Mesothelial cell of epicardium (in vitro differentiated cells): ENCODE measurements around the gene CFAP46. TPM values are rescaled to one million over a fixed set of nuclear protein-coding genes. Genes with fewer than 3 reads are reported as not detected.

ENCODE experiments used
- DNase-seq, 2 experiments: peaks; one replicate each; pipeline ENCODE4 v3.0.0; 2021; ENCODE audit warnings: low spot score in 2 of 2; ENCODE audit not compliant: unreplicated experiment in 2 of 2
- H3K27ac Mint-ChIP-seq: 2 replicates; pipeline ENCODE4 v1.8.0; 2021; ENCODE audit warnings: mixed read lengths
- H3K27me3 Mint-ChIP-seq: 2 replicates; pipeline ENCODE4 v1.8.0; 2021; ENCODE audit warnings: low read depth, mixed read lengths
- H3K36me3 Mint-ChIP-seq: 2 replicates; pipeline ENCODE4 v1.8.0; 2021; ENCODE audit warnings: mixed read lengths
- H3K4me1 Mint-ChIP-seq: 2 replicates; pipeline ENCODE4 v1.8.0; 2021; ENCODE audit warnings: mixed read lengths
- H3K4me3 Mint-ChIP-seq: 2 replicates; pipeline ENCODE4 v1.8.0; 2021; ENCODE audit warnings: mild to moderate bottlenecking, moderate library complexity, mixed read lengths
- H3K9me3 Mint-ChIP-seq: 2 replicates; pipeline ENCODE4 v1.8.0; 2021; ENCODE audit warnings: mixed read lengths
- CTCF ChIP-seq: fragments of 200-600 bp; sonication (generic); IDR thresholded peaks from one replicate; pipeline ENCODE4 v1.5.0; 2021; ENCODE audit warnings: antibody characterized with exemption; ENCODE audit not compliant: unreplicated experiment
- total RNA-seq: library from RNA; stranded (reverse); gene quantifications from 3 replicates; pipeline ENCODE4 v1.2.1, GENCODE V29; 2021

CFAP46 gene
- total RNA-seq, 1 donor from 2014 or later, result 3.1 TPM

DNA sequence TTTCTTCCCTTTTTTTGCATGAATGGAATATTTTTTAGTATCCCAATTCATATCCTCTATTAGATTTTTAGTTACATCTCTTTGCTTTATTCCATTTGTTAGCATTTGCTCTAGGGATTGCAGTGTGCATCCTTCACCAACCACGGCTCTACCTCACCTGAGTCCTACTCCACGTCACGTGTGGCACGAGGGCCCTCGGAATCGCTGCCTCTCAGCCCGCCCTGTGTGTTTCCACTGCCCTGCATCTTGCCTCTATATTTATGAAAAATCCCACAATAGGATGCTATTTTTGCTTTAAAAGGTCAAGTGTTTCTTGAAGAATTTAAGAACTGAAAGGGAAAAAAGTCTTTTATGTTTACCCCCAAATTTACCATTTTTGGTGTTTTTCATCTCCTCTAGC lies 41.0 kb downstream of the CFAP46 start:
- Mint-ChIP-seq H3K4me1 (no peaks in the 10 kb centered on the region), H3K36me3 (no peaks in the 10 kb centered on the region), H3K9me3 (peaks cover 37% of the 10 kb centered on the region), H3K27ac (no peak overlapping the region), H3K27me3 (peaks cover 39% of the 10 kb centered on the region), H3K4me3 (no peak overlapping the region)
- no peak for DNase-seq
- TF ChIP-seq CTCF, result no peak

DNA sequence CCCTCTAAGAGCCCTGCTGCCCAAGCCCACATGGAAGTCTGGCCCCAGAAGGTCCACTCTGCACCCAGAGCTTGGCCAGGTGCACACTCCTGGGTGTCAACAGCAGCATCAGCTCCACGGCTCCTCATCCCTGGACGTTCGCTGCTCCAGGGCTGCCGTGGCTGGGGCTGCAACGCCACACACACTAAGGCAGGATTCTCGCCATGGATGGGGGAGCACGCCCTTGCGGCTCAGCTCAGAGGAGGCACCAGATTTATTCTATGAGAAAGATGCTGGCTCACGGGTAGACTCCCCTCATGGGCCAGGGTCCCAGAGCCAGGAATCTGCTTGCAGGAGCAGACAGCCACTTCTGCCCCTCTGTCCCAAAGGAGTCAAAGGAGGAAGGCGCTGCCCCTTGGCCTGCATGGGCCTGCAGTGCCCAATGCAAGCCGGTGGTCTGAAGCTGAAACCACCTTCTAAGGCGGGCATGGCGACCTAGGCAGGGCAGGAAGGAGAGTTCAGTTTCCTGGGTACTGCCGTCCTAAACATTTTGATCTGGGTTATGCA lies 42.1 kb downstream of the CFAP46 start:
- no peak for TF ChIP-seq CTCF
- DNase-seq, result no peak
- Mint-ChIP-seq H3K9me3 (peaks cover 35% of the 10 kb centered on the region), H3K4me3 (no peak overlapping the region), H3K27me3 (peaks cover 41% of the 10 kb centered on the region), H3K36me3 (no peaks in the 10 kb centered on the region), H3K4me1 (no peaks in the 10 kb centered on the region), H3K27ac (no peak overlapping the region)

- TF ChIP-seq CTCF, result no peak
- peaks cover 29% of the 10 kb centered on the region for H3K9me3 Mint-ChIP-seq
- no peaks in the 10 kb centered on the region for H3K4me1 Mint-ChIP-seq
- H3K36me3 Mint-ChIP-seq, result no peaks in the 10 kb centered on the region
- DNase-seq, result no peak
- H3K4me3 Mint-ChIP-seq, result no peak overlapping the region
- peaks cover 42% of the 10 kb centered on the region for H3K27me3 Mint-ChIP-seq
- H3K27ac Mint-ChIP-seq, result no peak overlapping the region
Observed at GRCh38 chr10:132899751-132900065, 42.7 kb downstream of the CFAP46 start.

GRCh38 chr10:132899054-132899750 lies 43.2 kb downstream of the CFAP46 start:
- Mint-ChIP-seq H3K4me1 (peaks cover 1% of the 10 kb centered on the region), H3K9me3 (peaks cover 26% of the 10 kb centered on the region), H3K27me3 (peaks cover 39% of the 10 kb centered on the region), H3K36me3 (no peaks in the 10 kb centered on the region), H3K27ac (no peak overlapping the region), H3K4me3 (no peak overlapping the region)
- no peak for TF ChIP-seq CTCF
- no peak for DNase-seq

- TF ChIP-seq CTCF, result no peak
- DNase-seq, result no peak
- H3K4me1 Mint-ChIP-seq, result peaks cover 8% of the 10 kb centered on the region
- no peaks in the 10 kb centered on the region for H3K36me3 Mint-ChIP-seq
- no peak overlapping the region for H3K27ac Mint-ChIP-seq
- no peak overlapping the region for H3K4me3 Mint-ChIP-seq
- peaks cover 36% of the 10 kb centered on the region for H3K27me3 Mint-ChIP-seq
- peaks cover 26% of the 10 kb centered on the region for H3K9me3 Mint-ChIP-seq
Observed at GRCh38 chr10:132898391-132899053, 43.8 kb downstream of the CFAP46 start.
